Mucosa of gallbladder (tissue), 1 donor: ENCODE results near the gene TBL1XR1. TPM values are rescaled to one million over a fixed set of nuclear protein-coding genes. Genes with fewer than 3 reads are reported as not detected.

ENCODE experiments used
- DNase-seq: peaks from one replicate; pipeline ENCODE4 v3.0.0-alpha.2; 2020; ENCODE audit warnings: low spot score
- total RNA-seq: library from RNA; stranded (reverse); gene quantifications from one replicate; pipeline ENCODE4 v1.2.1, GENCODE V29; 2021
- donor health status: DM: no; HTN: no; CAD: no.

TBL1XR1 gene
- total RNA-seq, result 137 TPM

DNA sequence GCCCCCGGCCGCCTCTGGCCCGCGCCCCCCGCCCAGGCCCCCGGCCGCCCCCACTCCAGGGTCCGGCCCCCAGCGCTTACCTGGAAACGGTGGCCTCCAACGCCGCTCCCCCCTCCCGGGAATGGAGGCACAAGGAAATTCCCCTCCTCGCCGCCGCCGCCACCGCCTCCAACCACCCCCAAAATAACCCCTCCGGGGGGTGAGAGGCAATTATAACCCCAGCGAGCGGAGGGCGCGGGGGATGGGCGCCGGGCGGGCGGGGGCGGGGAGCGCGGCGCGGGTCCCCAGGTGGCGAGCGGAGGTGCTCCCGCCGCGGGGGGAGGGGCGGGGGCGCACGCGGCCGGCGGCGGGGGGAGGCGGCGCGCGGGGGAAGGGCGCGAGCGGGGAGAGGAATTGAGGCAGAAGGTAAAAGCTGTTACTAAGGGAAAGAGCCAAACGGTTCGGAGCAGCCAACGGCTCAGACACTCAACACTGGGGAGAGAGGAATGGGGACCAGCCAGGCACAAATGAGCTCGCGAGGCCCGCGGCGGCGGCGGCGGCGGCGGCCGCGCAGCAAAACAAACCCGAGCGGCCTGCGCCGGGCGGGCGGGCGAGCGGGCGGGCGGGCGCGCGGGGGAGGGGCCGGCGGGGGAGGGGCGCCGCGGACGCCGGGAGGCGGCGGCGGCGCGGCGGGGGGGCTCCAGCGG is at the start of gene TBL1XR1:
TBL1XR1 (minus strand) TSS at position 442 of the 686 bp plus-strand sequence. CDS start 132,505 bp downstream, outside the sequence.
- peak; percentile 94 for DNase-seq

DNA sequence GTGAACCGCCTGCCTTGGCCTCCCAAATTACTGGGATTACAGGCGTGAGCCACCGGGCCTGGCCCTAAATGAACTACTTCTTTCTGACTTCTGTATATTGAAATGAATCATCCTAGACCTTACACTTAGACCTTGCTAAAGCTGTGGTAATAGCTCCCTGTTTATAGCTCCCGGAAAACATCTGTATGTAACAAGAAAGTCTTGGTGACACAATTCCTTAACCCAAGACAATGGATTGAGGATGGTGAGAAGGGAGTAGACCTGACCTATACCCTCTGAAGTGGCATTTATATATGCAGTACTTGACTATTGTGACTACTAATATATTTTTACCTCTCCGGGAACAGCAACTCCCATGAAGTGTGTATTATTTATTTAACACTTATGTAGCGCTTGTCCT is 48.0 kb upstream of the TBL1XR1 start:
- DNase-seq, result no peak

DNA sequence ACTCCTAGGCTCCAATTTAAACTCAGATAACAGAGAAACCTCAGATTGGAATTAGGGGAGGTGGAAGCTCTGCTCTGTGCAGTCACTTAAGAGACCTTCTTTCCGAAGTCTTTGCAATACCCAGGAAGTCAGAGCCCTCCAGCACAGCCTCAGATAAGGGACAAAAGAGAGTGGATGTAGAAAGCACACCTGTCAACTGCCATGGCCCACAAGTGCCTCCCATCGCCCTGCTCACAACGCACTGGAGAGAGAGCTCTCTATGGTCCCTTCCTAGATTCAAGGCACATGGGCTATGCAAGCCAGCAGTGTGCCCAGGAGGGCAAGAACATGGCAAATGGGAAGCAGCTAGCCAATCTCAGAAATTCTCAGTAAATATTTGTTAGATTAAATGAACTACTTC is 47.3 kb upstream of the TBL1XR1 start:
- no peak for DNase-seq

GRCh38 chr3:177238686-177239216 is 41.5 kb upstream of the TBL1XR1 start:
- no peak for DNase-seq

DNA sequence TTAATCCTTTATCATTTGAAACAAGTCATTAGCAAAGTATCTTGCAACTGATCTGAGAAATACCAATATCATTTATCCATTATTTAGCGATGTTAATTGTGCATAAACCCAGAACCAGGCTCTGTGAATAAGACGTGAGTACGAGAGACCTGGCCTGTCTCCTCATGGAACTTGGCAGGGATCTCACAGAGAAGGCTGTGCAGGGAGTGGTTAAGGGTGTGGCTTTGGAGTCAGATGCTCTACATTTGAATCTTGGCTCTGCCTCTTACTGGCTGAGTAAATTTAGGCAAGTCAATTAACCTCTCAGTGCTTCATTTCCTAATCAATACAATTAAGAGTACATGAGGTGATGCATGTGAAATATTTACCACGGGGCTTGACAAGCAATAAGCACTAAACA is 39.9 kb upstream of the TBL1XR1 start:
- no peak for DNase-seq

DNA sequence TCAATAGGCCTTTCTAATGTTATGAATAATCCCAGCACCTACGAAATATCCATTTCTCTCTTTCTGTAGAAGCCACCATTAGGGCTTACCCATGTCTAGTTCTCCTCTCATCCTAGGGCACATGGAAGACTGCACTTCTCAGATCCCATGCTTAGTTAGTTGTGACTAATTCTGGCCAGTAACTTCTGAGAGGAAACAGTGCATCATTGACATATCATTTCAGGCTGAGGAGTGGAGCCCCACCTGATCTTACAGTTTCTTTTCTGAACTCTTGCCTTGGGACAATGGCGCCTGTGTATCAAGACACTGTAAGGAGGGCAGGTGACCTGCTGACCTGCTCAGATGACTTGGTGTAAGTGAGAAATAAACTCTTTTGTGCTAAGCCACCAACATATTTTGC is 39.4 kb upstream of the TBL1XR1 start:
- DNase-seq, result no peak

DNA sequence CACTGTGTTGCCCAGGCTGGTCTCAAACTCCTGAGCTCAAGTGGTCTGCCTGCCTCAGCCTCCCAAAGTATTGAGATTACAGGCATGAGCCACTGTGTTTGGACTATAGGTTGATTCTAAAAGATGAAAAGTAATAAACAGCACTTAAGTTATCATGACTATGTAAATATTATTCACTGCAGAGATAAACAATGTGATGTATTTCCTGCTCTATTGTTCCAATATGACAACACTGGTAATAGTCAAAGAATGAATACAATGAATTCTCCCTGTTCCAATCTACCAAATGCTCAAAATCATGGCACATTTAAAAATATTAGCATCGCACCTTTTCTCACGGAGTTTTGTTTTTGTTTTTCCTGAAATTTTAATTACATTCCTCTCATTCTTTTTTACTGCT is 36.8 kb upstream of the TBL1XR1 start:
- DNase-seq, result no peak

GRCh38 chr3:177231242-177231641 is 34.0 kb upstream of the TBL1XR1 start:
- DNase-seq, result no peak

GRCh38 chr3:177230641-177231040 is 33.4 kb upstream of the TBL1XR1 start:
- DNase-seq, result no peak

GRCh38 chr3:177229791-177230190 is 32.5 kb upstream of the TBL1XR1 start:
- DNase-seq, result no peak

DNA sequence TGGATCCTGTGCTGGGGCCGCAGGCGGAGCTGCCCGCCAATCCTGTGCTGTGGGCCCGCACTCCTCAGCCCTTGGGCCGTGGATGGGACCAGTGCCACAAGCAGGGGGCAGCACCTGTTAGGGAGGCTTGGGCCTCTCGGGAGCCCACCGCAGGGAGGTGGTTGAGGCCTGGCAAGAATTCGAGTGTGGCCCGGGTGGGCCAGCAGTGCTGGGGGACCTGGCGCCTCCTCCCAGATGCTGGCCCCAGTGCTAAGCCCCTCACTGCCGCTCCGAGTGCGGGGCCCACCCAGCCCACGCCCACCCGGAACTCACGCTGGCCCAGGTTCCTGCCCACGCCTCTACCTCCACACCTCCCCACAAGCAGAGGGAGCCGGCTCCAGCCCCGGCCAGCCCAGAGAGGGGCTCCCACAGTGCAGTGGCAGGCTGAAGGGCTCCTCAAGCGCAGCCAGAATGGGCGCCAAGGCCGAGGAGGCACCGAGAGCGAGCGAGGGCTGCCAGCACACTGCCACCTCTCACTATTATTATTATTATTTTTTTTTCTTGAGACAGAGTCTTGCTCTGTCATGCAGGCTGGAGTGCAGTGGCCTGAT is 31.4 kb upstream of the TBL1XR1 start:
- DNase-seq, result no peak

GRCh38 chr3:177224414-177224813 is 27.1 kb upstream of the TBL1XR1 start:
- DNase-seq, result no peak

- no peak for DNase-seq
These were observed 24.5 kb upstream of the TBL1XR1 start for GRCh38 chr3:177221744-177222143.

GRCh38 chr3:177220136-177220974 is 23.1 kb upstream of the TBL1XR1 start:
- no peak for DNase-seq

GRCh38 chr3:177213801-177214535 is 16.7 kb upstream of the TBL1XR1 start:
- DNase-seq, result no peak

- DNase-seq, result no peak
These were observed 15.5 kb upstream of the TBL1XR1 start for GRCh38 chr3:177212756-177213155.

- DNase-seq, result no peak
These were observed 15.0 kb upstream of the TBL1XR1 start for GRCh38 chr3:177212278-177212610.

DNA sequence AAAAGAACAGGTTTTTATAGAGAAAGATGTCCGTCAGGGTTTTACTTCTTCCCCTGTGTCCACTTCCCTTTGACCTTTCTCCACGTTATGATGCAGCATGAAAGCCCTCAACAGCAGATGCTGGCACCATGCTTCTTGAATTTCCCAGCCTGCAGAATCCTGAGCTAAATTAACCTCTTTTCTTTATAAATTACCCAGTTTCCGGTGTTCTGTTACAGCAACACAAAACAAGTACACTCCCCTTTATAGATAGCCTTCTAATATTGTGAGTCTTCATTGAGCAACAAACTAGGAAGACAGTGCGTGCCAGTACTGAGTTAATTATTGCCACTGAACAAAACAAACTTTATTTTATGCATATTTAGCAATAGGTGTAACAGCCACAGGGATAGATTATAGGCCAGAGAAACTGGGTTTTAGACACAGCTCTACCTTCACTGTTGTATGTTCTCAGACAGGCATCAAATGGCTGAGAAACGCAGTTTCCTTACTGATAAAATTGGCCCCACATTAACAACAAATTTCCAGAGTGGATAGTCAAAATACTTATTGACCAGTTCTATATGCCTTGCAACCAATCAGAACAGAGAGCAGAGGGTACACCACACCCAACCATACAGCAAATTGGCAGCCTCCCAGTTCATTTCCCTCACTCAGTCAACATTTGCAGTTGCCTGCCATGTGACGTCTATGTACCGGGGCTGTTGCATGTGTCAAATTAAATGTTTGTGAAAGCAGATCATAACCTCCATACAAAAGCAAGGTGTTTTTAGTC is 14.4 kb upstream of the TBL1XR1 start:
- DNase-seq, result peak; percentile 89

DNA sequence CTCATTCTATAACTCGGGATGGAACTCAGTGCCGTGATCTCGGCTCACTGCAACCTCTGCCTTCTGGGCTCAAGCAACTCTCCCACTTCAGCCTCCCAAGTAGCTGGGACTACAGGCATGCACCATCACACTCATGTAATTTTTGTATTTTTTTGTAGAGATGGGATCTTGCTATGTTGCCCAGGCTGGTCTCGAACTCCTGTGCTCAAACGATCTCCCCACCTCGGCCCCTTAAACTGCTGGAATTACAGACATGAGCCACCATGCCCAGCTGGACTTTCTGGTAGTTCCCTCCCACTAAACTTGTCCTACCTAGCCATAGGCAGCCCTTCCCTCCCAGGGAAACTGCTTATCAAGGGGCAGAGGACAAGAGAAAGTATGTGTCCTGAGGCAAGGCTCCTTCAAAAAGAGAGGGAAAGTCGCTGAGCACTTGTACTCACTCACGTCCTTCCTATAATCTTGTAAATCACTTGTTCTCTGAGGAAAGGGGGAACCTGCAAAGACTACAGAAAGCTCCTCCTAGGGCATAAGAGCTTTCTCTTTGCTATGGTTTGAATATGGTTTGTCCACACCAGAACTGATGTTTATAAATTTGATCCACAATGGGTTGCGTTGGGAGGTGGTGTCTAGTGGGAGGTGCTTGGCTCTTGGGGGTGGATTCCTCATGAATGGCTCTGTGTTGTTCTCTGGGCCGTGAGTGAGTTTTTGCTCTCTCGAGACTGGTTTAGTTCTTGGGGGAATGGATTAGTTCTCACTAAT is 13.6 kb upstream of the TBL1XR1 start:
- DNase-seq, result no peak

DNA sequence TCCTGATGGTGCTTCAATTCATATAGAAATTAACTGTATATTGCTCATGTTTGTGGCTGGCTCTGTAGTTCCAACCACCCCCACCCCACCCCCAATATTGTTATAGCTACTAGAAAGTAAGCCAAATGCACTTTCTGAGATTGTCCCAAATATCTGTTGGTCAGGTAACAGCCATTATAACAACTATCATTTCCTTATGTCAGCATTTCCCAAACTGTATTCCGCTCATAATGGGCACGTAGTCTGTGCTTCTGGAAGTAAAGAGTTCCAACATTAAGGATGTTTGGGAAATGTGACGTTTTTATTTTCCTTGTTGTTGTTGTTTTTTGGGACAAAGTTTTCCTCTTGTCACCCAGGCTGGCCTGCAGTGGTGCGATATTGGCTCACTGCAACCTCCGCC is 12.2 kb upstream of the TBL1XR1 start:
- no peak for DNase-seq
